Right ventricle myocardium inferior (tissue), 1 donor: Measurements from ENCODE around the gene GTSF1L. TPM values are rescaled to one million over a fixed set of nuclear protein-coding genes. Genes with fewer than 3 reads are reported as not detected.

Experiments used
- ATAC-seq: fragments of 200-7000 bp; cut with Tn5 transposase; one replicate; pipeline ENCODE4 v1.9.1; 2020; ENCODE audit warnings: mild to moderate bottlenecking, moderate library complexity
- DNase-seq: peaks from one replicate; pipeline ENCODE4 v3.0.0; 2021; ENCODE audit errors: missing footprints
- intact Hi-C: fragments of 100-400 bp; cut with DNase I; formaldehyde crosslinking; loops from one replicate; pipeline ENCODE4 v1.11.0; 2022
- total RNA-seq: library from RNA; stranded (reverse); fragmentation: NEBNext Ultra II Directional; extraction: Animal tissue kit (Norgen Biotek cat#: 25700); gene quantifications from one replicate; pipeline ENCODE4 v1.2.1, GENCODE V29; 2021
- donor health status: DM: no; HTN: yes; CAD: no; lungs with severe emphysema.

The GTSF1L gene
- total RNA-seq, 1 donor from 2014 or later, result not detected

- DNase-seq (no peak), ATAC-seq (no peak)
- intact Hi-C loops, result no loop called here
Observed at GRCh38 chr20:43722153-43722505, 4.7 kb downstream of the GTSF1L start.

GRCh38 chr20:43721429-43722152 lies 5.2 kb downstream of the GTSF1L start:
- intact Hi-C loops, result no loop called here
- ATAC-seq (peak; percentile 44), DNase-seq (no peak)

GRCh38 chr20:43721097-43721428 lies 5.7 kb downstream of the GTSF1L start:
- no peak for ATAC-seq
- intact Hi-C loops, result no loop called here
- DNase-seq, result no peak

- intact Hi-C loops, result no loop called here
- DNase-seq, result no peak
- ATAC-seq, result no peak
Observed at GRCh38 chr20:43720007-43720406, 6.8 kb downstream of the GTSF1L start.

GRCh38 chr20:43717616-43717995 lies 9.2 kb downstream of the GTSF1L start:
- no peak for ATAC-seq
- DNase-seq, result no peak
- intact Hi-C loops, result no loop called here

GRCh38 chr20:43716757-43717615 lies 9.8 kb downstream of the GTSF1L start:
- ATAC-seq (no peak), DNase-seq (no peak)
- intact Hi-C loops, result no loop called here

GRCh38 chr20:43716123-43716522 lies 10.7 kb downstream of the GTSF1L start:
- intact Hi-C loops, result no loop called here
- no peak for ATAC-seq
- DNase-seq, result no peak

GRCh38 chr20:43715511-43715910 lies 11.3 kb downstream of the GTSF1L start:
- no peak for ATAC-seq
- no peak for DNase-seq
- intact Hi-C loops, result no loop called here

GRCh38 chr20:43715044-43715443 lies 11.8 kb downstream of the GTSF1L start:
- intact Hi-C loops, result no loop called here
- ATAC-seq (no peak), DNase-seq (no peak)

- DNase-seq (no peak), ATAC-seq (no peak)
- intact Hi-C loops, result no loop called here
Observed at GRCh38 chr20:43711098-43711654, 15.6 kb downstream of the GTSF1L start.

GRCh38 chr20:43710370-43711044 lies 16.3 kb downstream of the GTSF1L start:
- intact Hi-C loops, result no loop called here
- DNase-seq (no peak), ATAC-seq (no peak)

- intact Hi-C loops, result no loop called here
- no peak for ATAC-seq
- DNase-seq, result no peak
Observed at GRCh38 chr20:43702502-43702901, 24.3 kb downstream of the GTSF1L start.

GRCh38 chr20:43700627-43701026 lies 26.2 kb downstream of the GTSF1L start:
- DNase-seq (no peak), ATAC-seq (no peak)
- intact Hi-C loops, result no loop called here

GRCh38 chr20:43699941-43700565 lies 26.7 kb downstream of the GTSF1L start:
- ATAC-seq, result no peak
- no peak for DNase-seq
- intact Hi-C loops, result loop anchor here (10.0 kb wide), 1 partner anchor 255 kb away; no protein-coding TSS in a partner anchor

GRCh38 chr20:43695571-43695970 lies 31.2 kb downstream of the GTSF1L start:
- intact Hi-C loops, result loop anchor here (10.0 kb wide), 1 partner anchor 251 kb away; no protein-coding TSS in a partner anchor
- ATAC-seq (no peak), DNase-seq (no peak)

GRCh38 chr20:43694763-43695162 lies 32.0 kb downstream of the GTSF1L start:
- no peak for ATAC-seq
- no peak for DNase-seq
- intact Hi-C loops, result loop anchor here (10.0 kb wide), 1 partner anchor 250 kb away; no protein-coding TSS in a partner anchor

GRCh38 chr20:43691928-43692524 lies 34.8 kb downstream of the GTSF1L start:
- ATAC-seq (no peak), DNase-seq (no peak)
- intact Hi-C loops, result loop anchor here (10.0 kb wide), 1 partner anchor 247 kb away; no protein-coding TSS in a partner anchor

- DNase-seq (no peak), ATAC-seq (no peak)
- intact Hi-C loops, result loop anchor here (10.0 kb wide), 1 partner anchor 246 kb away; no protein-coding TSS in a partner anchor
Observed at GRCh38 chr20:43690943-43691598, 35.7 kb downstream of the GTSF1L start.
